Omental fat pad (tissue), 4 donors: Measurements from ENCODE around the gene GFI1. TPM values are rescaled to one million over a fixed set of nuclear protein-coding genes. Genes with fewer than 3 reads are reported as not detected.

Experiments used
- ATAC-seq: fragments of 150-250 bp; one replicate; pipeline ENCODE4 v1.9.1; 2016; ENCODE audit warnings: mild to moderate bottlenecking, moderate library complexity; ENCODE audit not compliant: low FRiP score
- DNase-seq: peaks from one replicate; pipeline ENCODE4 v3.0.0-alpha.2; 2019; ENCODE audit warnings: low spot score
- total RNA-seq, 4 donors: library from RNA; depleted of rRNA; stranded (reverse); fragments of >200 nt; gene quantifications; one replicate each; pipeline ENCODE4 v1.1.0, GENCODE V29; 2016
- TF ChIP-seq, protein P1 (sequence below), 3 donors: fragments of 450-650 bp; IDR thresholded peaks; one replicate each; pipeline ENCODE4 v1.5.1; 2016 to 2017; ENCODE audit warnings: antibody characterized with exemption in 3 of 3, mild to moderate bottlenecking in 3 of 3, moderate library complexity in 2 of 3

GFI1 gene
- total RNA-seq, 4 donors from 2014 or later, result 0.93 to 2.9 (median 1.4) TPM

- DNase-seq (no peak), ATAC-seq (no peak)
- TF ChIP-seq, protein P1, sequence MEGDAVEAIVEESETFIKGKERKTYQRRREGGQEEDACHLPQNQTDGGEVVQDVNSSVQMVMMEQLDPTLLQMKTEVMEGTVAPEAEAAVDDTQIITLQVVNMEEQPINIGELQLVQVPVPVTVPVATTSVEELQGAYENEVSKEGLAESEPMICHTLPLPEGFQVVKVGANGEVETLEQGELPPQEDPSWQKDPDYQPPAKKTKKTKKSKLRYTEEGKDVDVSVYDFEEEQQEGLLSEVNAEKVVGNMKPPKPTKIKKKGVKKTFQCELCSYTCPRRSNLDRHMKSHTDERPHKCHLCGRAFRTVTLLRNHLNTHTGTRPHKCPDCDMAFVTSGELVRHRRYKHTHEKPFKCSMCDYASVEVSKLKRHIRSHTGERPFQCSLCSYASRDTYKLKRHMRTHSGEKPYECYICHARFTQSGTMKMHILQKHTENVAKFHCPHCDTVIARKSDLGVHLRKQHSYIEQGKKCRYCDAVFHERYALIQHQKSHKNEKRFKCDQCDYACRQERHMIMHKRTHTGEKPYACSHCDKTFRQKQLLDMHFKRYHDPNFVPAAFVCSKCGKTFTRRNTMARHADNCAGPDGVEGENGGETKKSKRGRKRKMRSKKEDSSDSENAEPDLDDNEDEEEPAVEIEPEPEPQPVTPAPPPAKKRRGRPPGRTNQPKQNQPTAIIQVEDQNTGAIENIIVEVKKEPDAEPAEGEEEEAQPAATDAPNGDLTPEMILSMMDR (IDR thresholded peaks at IDR 0.05), result no peak
Measured at GRCh38 chr1:92481971-92482664, 4.6 kb downstream of the GFI1 start.

DNA sequence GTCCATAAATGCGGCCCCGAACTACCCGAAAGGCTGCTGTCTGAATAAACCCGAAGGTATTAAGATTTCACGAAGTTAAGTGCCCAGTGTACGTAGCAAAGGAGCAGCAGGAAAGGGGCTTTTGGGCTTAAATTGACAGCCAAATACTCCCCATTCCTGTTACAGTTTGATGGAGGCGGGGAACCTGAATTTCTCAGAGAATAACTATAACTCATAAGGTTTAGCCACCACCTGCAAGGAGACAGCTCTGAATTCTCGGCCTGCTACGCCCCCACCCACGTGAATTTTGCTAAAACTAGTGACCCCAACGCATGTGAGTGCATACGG, 5.2 kb downstream of the GFI1 start:
- DNase-seq (no peak), ATAC-seq (no peak)
- TF ChIP-seq, protein P1 (IDR thresholded peaks at IDR 0.05), result no peak

GRCh38 chr1:92480813-92481598, 5.7 kb downstream of the GFI1 start:
- ATAC-seq, result no peak
- TF ChIP-seq, protein P1 (IDR thresholded peaks at IDR 0.05), result no peak
- DNase-seq, result no peak

GRCh38 chr1:92480200-92480812, 6.4 kb downstream of the GFI1 start:
- TF ChIP-seq, protein P1 (IDR thresholded peaks at IDR 0.05), result no peak
- DNase-seq, result no peak
- ATAC-seq, result no peak

GRCh38 chr1:92479587-92479986, 7.1 kb downstream of the GFI1 start:
- no peak for ATAC-seq
- no peak for DNase-seq
- TF ChIP-seq, protein P1 (IDR thresholded peaks at IDR 0.05), result no peak

GRCh38 chr1:92478393-92478792, 8.3 kb downstream of the GFI1 start:
- TF ChIP-seq, protein P1 (IDR thresholded peaks at IDR 0.05), result no peak
- ATAC-seq, result no peak

More at GRCh38 chr1:92478393-92478792, 8.3 kb downstream of the GFI1 start:
- no peak for DNase-seq
